ENCODE results near the gene RSPO3.
A peak's percentile ranks its signal among the peaks of the same experiment; 100 is the strongest.

The RSPO3 gene

GRCh38 chr6:127110712-127111111 lies 7.8 kb upstream of the RSPO3 start:
- no peak for FAIRE-seq

DNA sequence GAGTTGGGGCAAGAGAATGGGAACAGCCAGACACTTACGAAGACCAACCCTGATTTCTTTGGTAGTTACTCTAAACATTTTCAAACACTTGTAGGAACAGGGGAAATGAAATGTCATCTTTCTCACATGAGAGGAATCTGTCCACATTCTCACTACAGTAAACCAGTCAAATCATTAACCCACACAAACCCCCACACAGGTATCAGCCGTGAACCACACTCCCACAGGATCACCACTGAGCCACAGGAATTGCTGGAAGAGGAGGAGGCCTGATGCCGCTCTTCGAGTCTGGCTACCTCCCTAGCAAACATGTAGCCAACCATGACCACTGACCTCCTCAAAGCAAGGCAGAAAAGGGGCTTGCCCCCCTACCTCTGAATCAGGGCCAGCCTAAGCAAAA lies 6.9 kb upstream of the RSPO3 start:
- peak; percentile 67 for DNase-seq (ENCODE audit: low spot score)
- FAIRE-seq, result peak; percentile 86

More at GRCh38 chr6:127110712-127111111, 7.8 kb upstream of the RSPO3 start:
- DNase-seq (ENCODE audit: low spot score), result no peak

GRCh38 chr6:127114214-127114760 lies 4.2 kb upstream of the RSPO3 start:
- no peak for FAIRE-seq

DNA sequence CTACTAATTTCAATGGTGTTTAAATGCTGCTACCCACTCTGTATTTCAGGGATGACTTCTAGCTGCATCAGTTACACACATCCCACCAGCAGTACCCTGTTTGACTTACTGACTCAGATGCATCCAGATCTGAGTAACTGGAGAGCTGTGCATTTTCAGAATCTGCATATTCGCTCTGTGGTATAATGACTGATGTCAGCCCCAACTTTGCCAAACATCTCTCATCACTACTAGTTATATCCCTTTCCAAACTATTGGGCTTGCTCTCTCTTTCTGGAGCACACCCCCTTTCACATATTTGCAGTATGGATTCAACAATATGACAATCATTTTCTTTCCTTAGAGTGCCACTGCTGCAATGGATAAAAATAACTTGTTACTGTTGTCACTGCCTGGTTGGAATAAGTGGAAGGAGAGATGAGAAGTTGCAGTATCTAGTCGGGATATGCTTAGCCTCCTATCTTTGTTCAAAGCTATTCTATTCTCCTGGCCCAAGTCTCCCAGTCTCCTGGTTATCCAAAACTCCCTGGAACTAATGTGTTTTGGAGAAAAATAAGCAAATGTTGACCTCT lies 3.3 kb upstream of the RSPO3 start:
- no peak for FAIRE-seq
- DNase-seq (ENCODE audit: low spot score), result no peak

More at GRCh38 chr6:127114214-127114760, 4.2 kb upstream of the RSPO3 start:
- no peak for DNase-seq (ENCODE audit: low spot score)

GRCh38 chr6:127115746-127116145 lies 2.7 kb upstream of the RSPO3 start:
- no peak for DNase-seq (ENCODE audit: low spot score)
- no peak for FAIRE-seq

DNA sequence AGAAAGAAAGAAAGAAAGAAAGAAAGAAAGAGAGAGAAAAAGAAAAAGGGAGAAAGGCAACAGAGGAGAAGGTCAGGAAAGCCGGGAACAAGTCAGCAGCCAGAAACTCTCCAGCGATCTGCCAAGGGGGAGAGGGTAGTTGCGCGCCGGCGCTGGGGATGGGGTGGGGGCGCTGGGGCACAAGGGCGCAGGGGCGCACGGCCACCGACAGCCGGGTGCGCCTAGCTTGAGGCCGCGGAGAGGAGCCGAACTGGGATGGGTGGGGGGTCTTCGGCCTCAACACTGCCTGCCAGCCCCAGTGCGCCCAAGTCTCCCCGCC lies 533 bp upstream of the RSPO3 start:
- FAIRE-seq (no peak), DNase-seq (ENCODE audit: low spot score) (no peak)

DNA sequence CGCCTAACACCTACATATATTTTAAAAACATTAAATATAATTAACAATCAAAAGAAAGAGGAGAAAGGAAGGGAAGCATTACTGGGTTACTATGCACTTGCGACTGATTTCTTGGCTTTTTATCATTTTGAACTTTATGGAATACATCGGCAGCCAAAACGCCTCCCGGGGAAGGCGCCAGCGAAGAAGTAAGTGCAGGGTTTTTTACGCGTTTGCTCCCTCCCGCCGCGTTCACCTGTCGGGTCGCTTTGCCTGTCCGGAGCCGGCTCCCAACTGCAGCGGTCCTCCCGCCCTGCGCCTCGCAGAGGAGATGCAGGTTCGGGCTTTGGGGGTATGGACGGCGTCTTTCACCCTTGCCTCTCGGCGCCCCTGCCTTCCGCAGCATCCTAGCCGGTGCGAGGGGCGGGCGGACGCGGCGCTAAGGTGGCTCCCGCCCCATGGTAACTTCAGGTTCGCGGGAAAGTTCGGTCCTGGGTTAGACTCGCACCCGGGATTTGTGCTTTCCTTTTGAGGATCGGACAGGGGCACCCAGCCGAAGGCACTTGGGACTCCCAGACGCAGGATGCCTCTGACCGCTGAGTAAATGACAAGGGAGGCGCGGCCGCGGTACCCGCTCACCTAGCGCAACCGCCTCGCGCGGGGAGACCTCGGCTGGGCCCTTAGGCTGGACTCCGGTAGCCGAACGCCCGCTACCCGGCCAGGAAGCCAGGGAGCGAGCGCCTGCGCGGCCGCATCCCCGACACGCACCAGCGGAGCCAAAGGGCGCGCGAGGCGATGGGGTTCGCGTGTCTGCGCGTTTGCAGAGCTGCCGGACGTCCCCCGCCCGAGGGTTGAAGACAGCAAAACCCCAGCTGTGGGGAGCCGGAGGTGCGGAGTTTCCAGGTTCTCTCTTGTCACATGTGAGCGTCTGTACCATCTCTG lies 891 bp downstream of the RSPO3 start:
- DNase-seq (ENCODE audit: low spot score) (no peak), FAIRE-seq (no peak)

- DNase-seq (ENCODE audit: low spot score) (no peak), FAIRE-seq (no peak)
Observed at GRCh38 chr6:127120023-127120786, 1.7 kb downstream of the RSPO3 start.

- no peak for FAIRE-seq
- DNase-seq (ENCODE audit: low spot score), result peak; percentile 36
Observed at GRCh38 chr6:127120787-127121636, 2.5 kb downstream of the RSPO3 start.

DNA sequence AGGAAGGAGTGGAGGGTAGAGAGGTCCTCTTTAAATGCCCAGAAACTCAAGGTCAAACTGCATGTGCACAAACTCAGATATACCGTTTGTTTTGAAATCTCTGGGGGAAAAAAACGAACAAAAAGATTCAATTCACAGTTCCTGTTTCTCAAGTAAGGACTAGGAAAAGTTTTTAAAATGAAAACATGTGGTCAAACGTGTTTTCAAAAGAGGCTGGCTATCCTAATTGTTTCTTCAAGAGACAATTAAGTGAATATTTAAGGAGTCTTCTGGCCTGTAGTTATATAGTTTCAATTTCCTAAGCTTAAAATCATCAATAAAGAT lies 3.1 kb downstream of the RSPO3 start:
- FAIRE-seq, result no peak
- DNase-seq (ENCODE audit: low spot score), result no peak

- DNase-seq (ENCODE audit: low spot score) (no peak), FAIRE-seq (no peak)
Observed at GRCh38 chr6:127124172-127124571, 5.7 kb downstream of the RSPO3 start.

DNA sequence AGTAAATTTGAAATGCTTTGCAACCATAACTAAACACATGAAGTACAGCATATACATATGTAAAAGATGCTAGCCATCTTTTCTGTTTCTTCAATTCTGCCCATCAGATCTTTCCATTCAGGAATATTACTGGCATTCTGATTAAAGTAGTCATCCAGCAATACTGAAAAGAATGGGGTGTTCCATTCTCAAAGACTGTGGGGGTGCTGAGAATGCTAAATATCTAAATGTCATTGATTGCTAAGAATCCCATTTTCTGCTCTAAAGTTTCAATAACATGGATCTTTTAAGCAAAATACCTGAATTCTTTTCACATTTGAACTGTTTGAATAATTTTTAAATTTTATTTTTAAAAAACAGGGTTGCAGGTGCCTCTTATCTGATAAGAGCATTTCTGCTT lies 6.2 kb downstream of the RSPO3 start:
- FAIRE-seq, result no peak

DNA sequence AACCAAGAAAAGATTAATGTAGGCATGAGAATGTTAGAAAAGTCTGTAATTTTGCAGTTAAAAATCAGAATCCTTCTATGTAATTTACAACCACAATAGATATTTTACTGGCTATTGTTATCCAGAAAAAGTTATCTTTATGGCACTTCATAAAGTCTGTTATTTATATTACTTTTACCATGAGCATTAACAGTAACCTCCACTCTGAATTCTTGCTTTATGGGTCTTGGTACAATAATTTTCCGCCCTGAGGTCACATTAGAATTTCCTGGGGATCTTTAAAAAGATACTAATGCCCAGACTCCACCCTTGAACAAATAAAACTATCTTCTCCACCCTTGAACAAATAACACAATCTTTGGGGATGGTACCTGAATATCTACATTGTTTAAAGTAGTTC lies 9.6 kb downstream of the RSPO3 start:
- FAIRE-seq, result no peak
- no peak for DNase-seq (ENCODE audit: low spot score)

More for the DNA sequence above, 6.2 kb downstream of the RSPO3 start:
- no peak for DNase-seq (ENCODE audit: low spot score)

GRCh38 chr6:127129251-127129650 lies 10.8 kb downstream of the RSPO3 start:
- FAIRE-seq, result no peak
- DNase-seq (ENCODE audit: low spot score), result no peak

DNA sequence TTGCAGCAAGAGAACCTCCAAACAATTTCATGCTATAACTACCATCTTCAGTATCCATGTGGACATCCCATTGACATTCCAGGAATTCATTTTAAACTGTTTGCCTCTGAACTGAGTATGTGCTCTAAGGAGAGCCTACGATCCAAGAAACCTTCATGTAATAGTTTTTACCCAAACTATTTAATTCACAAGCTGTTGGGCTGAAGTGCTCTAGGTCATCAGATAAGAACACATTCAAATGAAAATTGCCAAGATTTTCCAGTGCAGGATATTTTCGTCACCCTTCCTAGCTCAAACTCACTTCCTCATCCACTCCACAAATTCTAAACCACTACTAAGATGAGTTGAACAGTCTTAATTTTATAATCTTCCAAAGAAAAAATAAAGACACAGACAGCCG lies 12.8 kb downstream of the RSPO3 start:
- FAIRE-seq (no peak), DNase-seq (ENCODE audit: low spot score) (no peak)

- DNase-seq (ENCODE audit: low spot score), result no peak
- FAIRE-seq, result no peak
Observed at GRCh38 chr6:127131772-127132376, 13.4 kb downstream of the RSPO3 start.

- DNase-seq (ENCODE audit: low spot score) (no peak), FAIRE-seq (no peak)
Observed at GRCh38 chr6:127134136-127134535, 15.7 kb downstream of the RSPO3 start.

- DNase-seq (ENCODE audit: low spot score) (no peak), FAIRE-seq (no peak)
Observed at GRCh38 chr6:127136786-127137185, 18.3 kb downstream of the RSPO3 start.

DNA sequence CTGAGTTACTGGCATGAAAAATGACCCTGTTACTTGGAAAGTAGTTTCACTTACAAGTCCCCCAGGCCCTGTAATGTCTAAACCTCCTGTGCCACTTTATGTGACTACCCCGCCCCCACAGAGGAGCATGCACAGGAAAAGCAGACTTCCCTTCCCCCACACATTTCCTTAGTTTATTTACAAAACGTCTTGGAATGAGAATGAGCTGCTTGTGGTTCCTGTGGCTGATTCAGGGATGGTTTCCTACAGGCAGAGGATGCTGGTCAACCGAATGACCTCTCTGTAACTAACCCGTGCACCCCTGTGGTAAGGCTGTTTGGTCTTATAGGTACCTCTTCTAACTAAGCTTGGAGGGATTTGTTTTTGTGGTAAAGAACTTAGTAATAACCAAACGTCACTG lies 28.5 kb downstream of the RSPO3 start:
- DNase-seq (ENCODE audit: low spot score), result peak; percentile 25
- no peak for FAIRE-seq

GRCh38 chr6:127147534-127147933 lies 29.1 kb downstream of the RSPO3 start:
- DNase-seq (ENCODE audit: low spot score), result no peak
- no peak for FAIRE-seq

- FAIRE-seq, result no peak
Observed at GRCh38 chr6:127148511-127148910, 30.0 kb downstream of the RSPO3 start.

More at GRCh38 chr6:127148511-127148910, 30.0 kb downstream of the RSPO3 start:
- DNase-seq (ENCODE audit: low spot score), result no peak
